B cell (primary cell): ENCODE data around the gene PALM3. TPM values are rescaled to one million over a fixed set of nuclear protein-coding genes. Genes with fewer than 3 reads are reported as not detected.

Experiments used
- ATAC-seq: fragments of 200-7000 bp; cut with Tn5 transposase; one replicate; pipeline ENCODE4 v1.10.0; 2021; ENCODE audit warnings: low read depth, mild to moderate bottlenecking, moderate number of reproducible peaks, moderate library complexity
- CTCF ChIA-PET: fragments of 350-600 bp; sonication (Branson Sonifier 250); formaldehyde crosslinking; loops from one replicate; lab custom pipeline; 2021; ENCODE audit warnings: antibody characterized with exemption, inconsistent platforms; lab: Charles Lee
- POLR2A ChIA-PET: fragments of 350-600 bp; sonication (Branson Sonifier 250); formaldehyde crosslinking; loops from one replicate; lab custom pipeline; 2021; ENCODE audit warnings: antibody characterized with exemption; lab: Charles Lee
- DNase-seq: peaks from one replicate; pipeline ENCODE4 v3.0.0; 2013
- H2AFZ ChIP-seq: 2 replicates; pipeline ENCODE4 v1.6.1; 2012; ENCODE audit warnings: mild to moderate bottlenecking, low read depth, low read length; ENCODE audit not compliant: insufficient read depth, poor library complexity, severe bottlenecking
- H3K27ac ChIP-seq, 2 donors: 1 replicate in 1 of 2; 2 replicates in 1 of 2; pipeline ENCODE4 v1.5.1; 2012 to 2013; ENCODE audit warnings: low read length in 2 of 2, mild to moderate bottlenecking in 2 of 2, moderate library complexity in 1 of 2
- H3K27me3 ChIP-seq, 4 experiments: fragments of 200-600 bp in 1 of 4; sonication (generic) in 1 of 4; replicated peaks in 1 of 4; 1 replicate in 2 of 4; 2 replicates in 2 of 4; pipeline versions ENCODE4 v1.6.1 to v1.7.0; 2013 to 2016; ENCODE audit warnings: low read length in 3 of 4, mild to moderate bottlenecking in 2 of 4, mixed read lengths in 1 of 4, moderate library complexity in 1 of 4; ENCODE audit not compliant: insufficient read depth in 4 of 4, control insufficient read depth in 3 of 4; ENCODE audit errors: control extremely low read depth in 1 of 4
- H3K36me3 ChIP-seq, 2 experiments: replicated peaks in 1 of 2; 1 replicate in 1 of 2; 2 replicates in 1 of 2; pipeline versions ENCODE4 v1.6.1 to v1.7.1; 2013; ENCODE audit warnings: low read length in 1 of 2; ENCODE audit not compliant: insufficient read depth in 2 of 2, control insufficient read depth in 1 of 2; ENCODE audit errors: control extremely low read depth in 1 of 2, extremely low read depth in 1 of 2
- H3K4me1 ChIP-seq, 2 donors: fragments of 200-600 bp in 1 of 2; sonication (generic) in 1 of 2; 1 replicate in 1 of 2; 2 replicates in 1 of 2; pipeline versions ENCODE4 v1.5.1 to v1.6.1; 2013 to 2017; ENCODE audit warnings: low read length in 2 of 2; ENCODE audit not compliant: control insufficient read depth in 2 of 2, insufficient read depth in 2 of 2
- H3K4me2 ChIP-seq: replicated peaks from 2 replicates; pipeline ENCODE3; 2012; ENCODE audit warnings: mild to moderate bottlenecking, low read depth, low read length; ENCODE audit not compliant: poor library complexity, severe bottlenecking
- H3K4me3 ChIP-seq, 5 experiments: fragments of 200-600 bp in 1 of 5; sonication (generic) in 1 of 5; 1 replicate in 3 of 5; 2 replicates in 2 of 5; pipeline versions ENCODE4 v1.5.1 to v1.7.0; 2011 to 2016; ENCODE audit warnings: low read length in 4 of 5, mild to moderate bottlenecking in 4 of 5, low read depth in 2 of 5, control low read depth in 1 of 5, moderate library complexity in 1 of 5; ENCODE audit not compliant: insufficient read depth in 1 of 5; ENCODE audit errors: control extremely low read depth in 1 of 5, extremely low read depth in 1 of 5
- H3K79me2 ChIP-seq: fragments of 200-600 bp; sonication (generic); one replicate; pipeline ENCODE4 v1.6.0; 2016; ENCODE audit warnings: low read length; ENCODE audit not compliant: control insufficient read depth, insufficient read depth
- H3K9ac ChIP-seq: fragments of 200-600 bp; sonication (generic); 2 replicates; pipeline ENCODE4 v1.6.1; 2017; ENCODE audit warnings: mild to moderate bottlenecking, low read length, moderate library complexity
- H3K9me3 ChIP-seq, 3 donors: one replicate each; pipeline versions ENCODE4 v1.6.1 to v1.7.1; 2013; ENCODE audit warnings: low read length in 2 of 3; ENCODE audit not compliant: control insufficient read depth in 2 of 3, insufficient read depth in 1 of 3; ENCODE audit errors: control extremely low read depth in 1 of 3
- H4K20me1 ChIP-seq: 2 replicates; pipeline ENCODE4 v1.6.0; 2012; ENCODE audit warnings: mild to moderate bottlenecking, low read length; ENCODE audit not compliant: insufficient read depth, control insufficient read depth, poor library complexity, severe bottlenecking
- H3K27ac Mint-ChIP-seq: one replicate; pipeline ENCODE4 v1.8.0; 2021; ENCODE audit warnings: mixed read lengths
- H3K27me3 Mint-ChIP-seq: one replicate; pipeline ENCODE4 v1.8.0; 2021; ENCODE audit warnings: mixed read lengths
- H3K4me1 Mint-ChIP-seq: one replicate; pipeline ENCODE4 v1.8.0; 2021; ENCODE audit warnings: mixed read lengths
- H3K4me3 Mint-ChIP-seq: one replicate; pipeline ENCODE4 v1.8.0; 2021; ENCODE audit warnings: mixed read lengths
- H3K9me3 Mint-ChIP-seq: one replicate; pipeline ENCODE4 v1.8.0; 2022; ENCODE audit warnings: mixed read lengths; ENCODE audit not compliant: insufficient read depth
- EZH2 ChIP-seq: IDR thresholded peaks from 2 replicates; pipeline ENCODE4 v1.6.1; 2012; ENCODE audit warnings: borderline replicate concordance, low read depth, mild to moderate bottlenecking, moderate library complexity, low read length; ENCODE audit not compliant: insufficient read depth, poor library complexity, severe bottlenecking
- WGBS: methylation state at CpG from one replicate; pipeline ENCODE4 v1.1.5; 2013; ENCODE audit warnings: missing lambda C conversion rate; ENCODE audit not compliant: insufficient coverage; 5-methylcytosine and 5-hydroxymethylcytosine counted together
- intact Hi-C: fragments of 100-400 bp; cut with micrococcal nuclease; formaldehyde crosslinking; loops from one replicate; pipeline ENCODE4 v1.10.0; 2022
- polyA plus RNA-seq: library from polyadenylated mRNA; depleted of rRNA; stranded (reverse); fragments of >200 nt; gene quantifications from 2 replicates; pipeline ENCODE4 v1.2.3, GENCODE V29; 2012
- total RNA-seq, 2 donors: library from RNA; stranded (reverse); fragments of 120-200 nt in 1 of 2; gene quantifications; 1 replicate in 1 of 2; 2 replicates in 1 of 2; pipeline versions ENCODE4 v1.2.3 to v1.2.4, GENCODE V29; 2013 to 2022
- TF ChIP-seq, protein P1 (sequence below): fragments of 200-600 bp; IDR thresholded peaks from one replicate; pipeline ENCODE4 v1.8.0; 2022; ENCODE audit warnings: antibody characterized with exemption, mild to moderate bottlenecking

The PALM3 gene
- total and polyA plus RNA-seq, 2 donors (not counting 1 experiment from before 2014, with no cell fraction given), result not detected

DNA sequence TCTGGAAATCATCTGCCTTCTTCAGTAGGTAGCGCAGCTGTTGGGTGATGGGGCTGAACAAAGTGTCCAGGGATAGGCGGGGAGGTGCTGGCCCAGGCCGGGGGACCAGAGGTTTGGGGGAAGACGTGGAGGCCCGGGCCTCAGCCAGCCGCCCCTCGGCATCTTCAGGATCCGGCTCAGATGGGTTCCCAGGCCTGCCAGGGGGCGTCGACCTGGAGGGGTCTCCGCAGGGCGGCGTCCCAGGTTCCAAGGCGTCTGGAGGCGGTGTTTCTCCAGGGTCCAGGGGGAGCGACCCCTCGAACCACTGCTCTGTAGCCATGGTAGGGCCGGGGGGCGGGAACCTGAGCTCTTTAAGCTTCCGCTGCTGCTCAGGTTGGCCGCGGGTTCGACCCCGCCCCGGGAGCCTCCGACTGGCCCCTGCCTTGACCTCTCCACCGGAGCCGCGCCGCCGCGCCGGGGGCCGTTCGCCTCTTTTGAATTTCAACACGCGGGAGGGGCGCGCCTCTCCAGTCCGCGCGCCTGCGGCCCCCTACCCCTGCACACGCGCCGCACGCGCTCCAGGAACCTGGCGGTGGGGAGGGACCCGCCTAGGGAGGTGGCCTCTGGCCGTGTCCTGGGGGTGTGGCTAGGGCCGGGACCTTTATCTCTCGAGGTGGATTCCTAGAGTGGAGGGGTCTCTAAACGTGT, 23.6 kb upstream of the PALM3 start, which contains the start of gene C19orf67:
C19orf67 (minus strand) TSS at position 475 of the 687 bp plus-strand sequence; CDS start at position 319, 156 bp downstream.
- POLR2A ChIA-PET, result no interaction called here
- Histone ChIP-seq H3K27me3 (no peaks in the 10 kb centered on the region), H3K4me2 (no peak within 1 kb of the TSS), H3K4me3 (no peak within 1 kb of the TSS), H3K36me3 (no peaks in the 10 kb centered on the region), H3K9ac (no peak within 1 kb of the TSS), H3K27ac (no peak within 1 kb of the TSS), H2AFZ (no peak within 1 kb of the TSS), H3K4me1 (peaks cover 18 to 20% of the 10 kb centered on the region in 2 donors), H3K9me3 (no peaks in the 10 kb centered on the region), H4K20me1 (peaks cover 11% of the 10 kb centered on the region), H3K79me2 (peaks cover 4% of the 10 kb centered on the region)
- no peak within 1 kb of the TSS for H3K4me3 Mint-ChIP-seq
- no peaks in the 10 kb centered on the region for H3K9me3 Mint-ChIP-seq
- no peaks in the 10 kb centered on the region for H3K27me3 Mint-ChIP-seq
- ATAC-seq (no peak), DNase-seq (no peak)
- TF ChIP-seq EZH2, result no peak
- TF ChIP-seq, protein P1, sequence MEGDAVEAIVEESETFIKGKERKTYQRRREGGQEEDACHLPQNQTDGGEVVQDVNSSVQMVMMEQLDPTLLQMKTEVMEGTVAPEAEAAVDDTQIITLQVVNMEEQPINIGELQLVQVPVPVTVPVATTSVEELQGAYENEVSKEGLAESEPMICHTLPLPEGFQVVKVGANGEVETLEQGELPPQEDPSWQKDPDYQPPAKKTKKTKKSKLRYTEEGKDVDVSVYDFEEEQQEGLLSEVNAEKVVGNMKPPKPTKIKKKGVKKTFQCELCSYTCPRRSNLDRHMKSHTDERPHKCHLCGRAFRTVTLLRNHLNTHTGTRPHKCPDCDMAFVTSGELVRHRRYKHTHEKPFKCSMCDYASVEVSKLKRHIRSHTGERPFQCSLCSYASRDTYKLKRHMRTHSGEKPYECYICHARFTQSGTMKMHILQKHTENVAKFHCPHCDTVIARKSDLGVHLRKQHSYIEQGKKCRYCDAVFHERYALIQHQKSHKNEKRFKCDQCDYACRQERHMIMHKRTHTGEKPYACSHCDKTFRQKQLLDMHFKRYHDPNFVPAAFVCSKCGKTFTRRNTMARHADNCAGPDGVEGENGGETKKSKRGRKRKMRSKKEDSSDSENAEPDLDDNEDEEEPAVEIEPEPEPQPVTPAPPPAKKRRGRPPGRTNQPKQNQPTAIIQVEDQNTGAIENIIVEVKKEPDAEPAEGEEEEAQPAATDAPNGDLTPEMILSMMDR, result no peak
- no peak within 1 kb of the TSS for H3K27ac Mint-ChIP-seq
- WGBS, result 95% methylated on average over 49 of the region's 54 CpGs
- intact Hi-C loops, result no loop called here
- peaks cover 17% of the 10 kb centered on the region for H3K4me1 Mint-ChIP-seq
- CTCF ChIA-PET, result interaction anchor here (0.6 to 1.2 kb wide), 2 partner anchors 8 to 20 kb away, joined by 3 to 4 read pairs; no protein-coding TSS in a partner anchor

DNA sequence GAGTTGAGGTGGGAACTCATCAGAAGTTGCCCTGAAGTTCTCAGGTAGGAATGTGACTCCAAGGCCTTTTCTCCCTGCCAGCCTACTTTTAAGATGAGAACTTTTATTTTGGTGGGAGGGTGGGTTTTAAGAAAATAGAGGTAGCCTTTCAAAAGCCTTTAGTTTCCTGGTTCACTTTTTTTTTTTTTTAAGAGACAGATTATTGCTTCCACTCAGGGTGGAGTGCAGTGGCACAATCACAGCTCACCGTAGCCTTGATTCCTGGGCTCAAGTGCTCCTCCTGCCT, 20.7 kb upstream of the PALM3 start:
- Histone ChIP-seq H3K27me3 (no peaks in the 10 kb centered on the region), H3K79me2 (peaks cover 4% of the 10 kb centered on the region), H4K20me1 (no peaks in the 10 kb centered on the region), H3K4me3 (no peak overlapping the region), H3K4me2 (peak overlapping the region; percentile 99), H3K27ac (no peak overlapping the region), H3K36me3 (no peaks in the 10 kb centered on the region), H3K9ac (no peak overlapping the region), H3K9me3 (no peaks in the 10 kb centered on the region), H3K4me1 (peaks cover 14 to 18% of the 10 kb centered on the region in 2 donors), H2AFZ (no peak overlapping the region)
- Mint-ChIP-seq H3K27me3 (no peaks in the 10 kb centered on the region), H3K4me1 (peaks cover 12% of the 10 kb centered on the region), H3K4me3 (peak overlapping the region; percentile 96), H3K9me3 (no peaks in the 10 kb centered on the region), H3K27ac (no peak overlapping the region)
- ATAC-seq (no peak), DNase-seq (no peak)
- WGBS, result 100% methylated on average over 1 of the region's 1 CpG
- no peak for TF ChIP-seq EZH2
- ChIA-PET CTCF (interaction anchor here (0.6 to 4.2 kb wide), 7 partner anchors 11 to 926 kb away, joined by 3 to 22 read pairs (median 3); partner anchors contain the start of genes ASF1B and MISP3), POLR2A (interaction anchor here (0.7 kb wide), 1 partner anchor 335 kb away, joined by 3 read pairs; no protein-coding TSS in a partner anchor)
- intact Hi-C loops, result loop anchor here (5.0 kb wide), 1 partner anchor 335 kb away; the partner anchor contains the start of gene DDX39A
